Gastroesophageal sphincter (tissue), 4 donors: Measurements from ENCODE around the gene DENND6B. TPM values are rescaled to one million over a fixed set of nuclear protein-coding genes. Genes with fewer than 3 reads are reported as not detected.

Experiments
- ATAC-seq: fragments of 150-250 bp; one replicate; pipeline ENCODE4 v1.9.1; 2016; ENCODE audit warnings: mild to moderate bottlenecking, moderate library complexity
- H3K27ac ChIP-seq, 4 donors: fragments of 200-600 bp; sonication (generic) in 3 of 4; 1 replicate in 3 of 4; 2 replicates in 1 of 4; pipeline ENCODE4 v1.5.1; 2016 to 2019
- H3K27me3 ChIP-seq: fragments of 200-600 bp; sonication (generic); one replicate; pipeline ENCODE4 v1.5.1; 2019
- H3K36me3 ChIP-seq, 2 donors: fragments of 200-600 bp; sonication (generic); one replicate each; pipeline ENCODE4 v1.5.1; 2019; ENCODE audit warnings: control low read depth in 1 of 2
- H3K4me1 ChIP-seq, 3 donors: fragments of 200-600 bp; sonication (generic); 1 replicate in 2 of 3; 2 replicates in 1 of 3; pipeline ENCODE4 v1.5.1; 2016 to 2019; ENCODE audit warnings: control low read depth in 2 of 3
- H3K4me3 ChIP-seq, 2 donors: fragments of 200-600 bp; sonication (generic); one replicate each; pipeline ENCODE4 v1.5.1; 2019; ENCODE audit warnings: mild to moderate bottlenecking in 1 of 2, moderate library complexity in 1 of 2
- H3K9me3 ChIP-seq, 3 donors: fragments of 200-600 bp; sonication (generic); one replicate each; pipeline ENCODE4 v1.5.1; 2017 to 2019; ENCODE audit warnings: control low read depth in 2 of 3
- EP300 ChIP-seq: sonication (generic); formaldehyde crosslinking; IDR thresholded peaks from one replicate; pipeline ENCODE4 v1.6.1; 2017; ENCODE audit warnings: antibody characterized with exemption, mild to moderate bottlenecking
- POLR2A ChIP-seq, 2 donors: fragments of 450-650 bp; IDR thresholded peaks; one replicate each; pipeline ENCODE4 v1.6.1; 2017; ENCODE audit warnings: antibody characterized with exemption in 2 of 2, mild to moderate bottlenecking in 2 of 2, moderate library complexity in 1 of 2
- POLR2AphosphoS5 ChIP-seq: sonication (generic); formaldehyde crosslinking; IDR thresholded peaks from one replicate; pipeline ENCODE4 v1.6.1; 2017; ENCODE audit warnings: antibody characterized with exemption
- WGBS, 2 donors: methylation state at CpG; one replicate each; pipeline ENCODE4 v1.1.5; 2018; ENCODE audit warnings: low coverage in 1 of 2; 5-methylcytosine and 5-hydroxymethylcytosine counted together
- total RNA-seq, 4 donors: library from RNA; depleted of rRNA; stranded (reverse); fragments of >200 nt; gene quantifications; one replicate each; pipeline ENCODE4 v1.1.0, GENCODE V29; 2016
- TF ChIP-seq, protein P1 (sequence below), 4 experiments: fragments of 200-600 bp in 2 of 4; fragments of 450-650 bp in 2 of 4; sonication (generic) in 1 of 4; IDR thresholded peaks; one replicate each; pipeline ENCODE4 v1.5.1; 2017 to 2019; ENCODE audit warnings: antibody characterized with exemption in 4 of 4, mild to moderate bottlenecking in 2 of 4, moderate library complexity in 2 of 4

Gene DENND6B
- total RNA-seq, 4 donors from 2014 or later = 2.0 to 4.8 (median 2.8) TPM

DNA sequence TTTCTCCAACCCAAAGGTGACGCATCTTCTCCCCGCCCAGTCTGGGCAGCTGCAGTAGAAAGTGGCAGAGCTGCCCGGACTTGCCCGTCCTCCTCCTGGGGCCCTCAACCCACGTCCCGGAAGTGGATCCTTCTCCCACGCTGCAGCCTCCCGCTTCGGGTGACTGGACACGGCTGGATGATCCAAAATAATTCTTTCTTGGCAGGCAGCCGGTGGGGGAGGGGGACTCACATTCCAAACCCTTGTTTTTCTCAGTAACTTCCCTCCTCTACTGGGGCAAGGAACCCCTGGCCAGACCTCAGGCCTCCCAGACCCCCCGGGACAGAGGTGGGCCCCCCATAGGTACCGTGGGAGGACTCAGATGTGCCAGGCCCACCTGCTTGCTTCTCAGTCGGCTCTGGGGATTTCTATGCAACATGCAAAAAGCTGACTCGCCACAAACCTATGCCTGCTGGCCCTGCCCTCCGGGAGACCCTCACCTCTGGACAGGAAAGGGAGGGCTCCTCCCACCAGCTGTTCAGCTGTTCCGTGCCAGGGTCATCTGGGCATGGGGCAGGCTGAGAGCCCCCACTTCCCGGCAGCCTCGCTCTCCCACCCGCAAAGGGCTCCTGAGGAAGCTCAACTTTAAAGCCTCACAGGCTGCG is 20.8 kb downstream of the DENND6B start:
- no peaks in the 10 kb centered on the region for H3K9me3 ChIP-seq
- peaks cover 4 to 82% (median 64%) of the 10 kb centered on the region in 3 donors for H3K4me1 ChIP-seq
- TF ChIP-seq, protein P1, sequence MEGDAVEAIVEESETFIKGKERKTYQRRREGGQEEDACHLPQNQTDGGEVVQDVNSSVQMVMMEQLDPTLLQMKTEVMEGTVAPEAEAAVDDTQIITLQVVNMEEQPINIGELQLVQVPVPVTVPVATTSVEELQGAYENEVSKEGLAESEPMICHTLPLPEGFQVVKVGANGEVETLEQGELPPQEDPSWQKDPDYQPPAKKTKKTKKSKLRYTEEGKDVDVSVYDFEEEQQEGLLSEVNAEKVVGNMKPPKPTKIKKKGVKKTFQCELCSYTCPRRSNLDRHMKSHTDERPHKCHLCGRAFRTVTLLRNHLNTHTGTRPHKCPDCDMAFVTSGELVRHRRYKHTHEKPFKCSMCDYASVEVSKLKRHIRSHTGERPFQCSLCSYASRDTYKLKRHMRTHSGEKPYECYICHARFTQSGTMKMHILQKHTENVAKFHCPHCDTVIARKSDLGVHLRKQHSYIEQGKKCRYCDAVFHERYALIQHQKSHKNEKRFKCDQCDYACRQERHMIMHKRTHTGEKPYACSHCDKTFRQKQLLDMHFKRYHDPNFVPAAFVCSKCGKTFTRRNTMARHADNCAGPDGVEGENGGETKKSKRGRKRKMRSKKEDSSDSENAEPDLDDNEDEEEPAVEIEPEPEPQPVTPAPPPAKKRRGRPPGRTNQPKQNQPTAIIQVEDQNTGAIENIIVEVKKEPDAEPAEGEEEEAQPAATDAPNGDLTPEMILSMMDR (IDR thresholded peaks at IDR 0.05) = no peak
- peak; percentile 90 for TF ChIP-seq POLR2AphosphoS5
- TF ChIP-seq POLR2A (IDR thresholded peaks at IDR 0.05) = peak in 1 of 2 donors; percentile 13
- no peak for TF ChIP-seq EP300
- peak overlapping the region; percentile 86 to 94 for H3K4me3 ChIP-seq
- H3K36me3 ChIP-seq = no peaks in the 10 kb centered on the region
- H3K27me3 ChIP-seq = no peaks in the 10 kb centered on the region
- peak; percentile 46 for ATAC-seq
- H3K27ac ChIP-seq = peak overlapping the region; percentile 57 to 94 (median 92)
- WGBS, 2 donors = 0% methylated on average over 1 of the region's 21 CpGs; no CpG with 5 or more reads in 1 of the 2 donors

DNA sequence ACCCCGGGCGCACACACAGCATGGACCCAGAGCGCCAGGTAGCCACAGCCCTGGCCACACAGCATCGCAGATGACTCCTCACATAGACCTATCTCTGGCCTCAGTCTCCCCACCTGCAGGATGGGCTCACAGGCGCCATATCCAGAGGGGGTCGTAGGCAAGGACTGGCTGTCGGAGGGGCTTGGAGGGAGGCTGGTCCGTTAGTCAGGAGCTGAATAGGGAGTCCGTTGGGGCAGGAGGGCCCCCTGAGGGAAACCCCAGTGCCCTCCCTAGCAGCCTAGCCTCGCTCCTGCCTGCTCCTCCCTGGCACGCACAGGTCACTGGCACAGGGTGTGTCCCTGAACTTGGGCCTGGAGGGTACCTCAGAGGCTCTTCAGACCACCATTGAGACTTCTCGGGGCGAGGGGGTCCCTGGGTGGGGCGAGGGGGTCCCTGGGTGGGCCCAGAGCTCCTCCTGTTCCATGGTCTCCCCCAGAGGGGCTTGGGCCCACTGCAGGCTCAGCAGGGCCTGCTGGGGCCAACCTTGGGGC is 21.4 kb downstream of the DENND6B start:
- no peak for TF ChIP-seq POLR2A (IDR thresholded peaks at IDR 0.05)
- TF ChIP-seq POLR2AphosphoS5 = no peak
- no peak for TF ChIP-seq EP300
- TF ChIP-seq, protein P1 (IDR thresholded peaks at IDR 0.05) = no peak
- H3K27me3 ChIP-seq = no peaks in the 10 kb centered on the region
- no peaks in the 10 kb centered on the region for H3K9me3 ChIP-seq
- H3K4me3 ChIP-seq = peak overlapping the region; percentile 86 to 94
- no peaks in the 10 kb centered on the region for H3K36me3 ChIP-seq
- no CpG with 5 or more reads among the region's 14 CpGs for WGBS, 2 donors
- H3K4me1 ChIP-seq = peaks cover 4 to 87% (median 70%) of the 10 kb centered on the region in 3 donors
- H3K27ac ChIP-seq = peak overlapping the region; percentile 57 to 94 (median 92)
- no peak for ATAC-seq

DNA sequence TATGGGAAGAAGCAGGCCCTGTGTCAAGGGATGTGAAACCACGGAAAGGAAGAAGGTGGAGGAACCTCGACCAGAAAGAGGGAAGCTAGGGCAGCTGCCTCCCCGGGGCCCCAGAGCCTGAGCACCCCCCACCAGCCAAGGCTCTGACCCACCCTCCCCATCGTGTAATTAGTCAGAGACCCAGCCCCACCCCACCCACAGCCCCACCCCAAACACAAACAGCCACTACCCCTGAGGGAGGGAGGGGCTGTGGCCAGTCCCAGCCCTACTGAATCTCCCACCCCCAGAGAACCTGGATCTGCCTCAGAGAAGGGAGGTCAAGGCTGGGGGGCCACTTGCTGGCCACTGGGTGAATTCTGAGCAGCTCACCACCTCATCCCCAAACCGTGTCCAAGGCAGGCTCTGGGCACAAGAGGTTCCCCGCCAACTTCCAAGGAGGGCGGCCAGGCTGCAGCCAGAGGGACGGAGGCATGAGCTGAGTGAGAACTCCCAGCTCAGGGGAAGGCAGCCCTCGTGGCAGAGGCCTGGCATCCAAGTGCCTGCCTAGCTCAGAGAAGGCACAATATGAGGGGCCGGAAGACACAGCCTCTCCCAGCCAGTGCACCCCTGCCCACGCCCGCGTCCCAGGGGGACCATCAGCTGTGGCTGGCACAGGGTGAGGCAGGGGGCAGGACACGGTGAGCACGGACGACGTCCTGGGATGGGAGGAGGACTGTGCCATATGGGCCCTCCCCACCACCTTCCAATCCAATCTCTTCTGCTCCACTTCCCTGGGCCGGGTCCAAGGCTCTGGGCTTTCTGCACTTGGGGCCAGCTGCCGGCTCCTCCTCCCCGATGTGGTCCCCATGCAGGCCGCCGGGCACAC is 22.1 kb downstream of the DENND6B start:
- H3K27me3 ChIP-seq = no peaks in the 10 kb centered on the region
- 16 to 40% methylated on average over 3 to 6 of the region's 22 CpGs for WGBS, 2 donors
- no peak for ATAC-seq
- H3K36me3 ChIP-seq = no peaks in the 10 kb centered on the region
- TF ChIP-seq POLR2A (IDR thresholded peaks at IDR 0.05) (no peak), POLR2AphosphoS5 (no peak), EP300 (no peak)
- TF ChIP-seq, protein P1 (IDR thresholded peaks at IDR 0.05) = no peak
- peak overlapping the region in 1 of 2 donors; percentile 94 for H3K4me3 ChIP-seq
- H3K9me3 ChIP-seq = no peaks in the 10 kb centered on the region
- H3K4me1 ChIP-seq = peaks cover 4 to 92% (median 77%) of the 10 kb centered on the region in 3 donors
- H3K27ac ChIP-seq = peak overlapping the region; percentile 57 to 94 (median 92)

DNA sequence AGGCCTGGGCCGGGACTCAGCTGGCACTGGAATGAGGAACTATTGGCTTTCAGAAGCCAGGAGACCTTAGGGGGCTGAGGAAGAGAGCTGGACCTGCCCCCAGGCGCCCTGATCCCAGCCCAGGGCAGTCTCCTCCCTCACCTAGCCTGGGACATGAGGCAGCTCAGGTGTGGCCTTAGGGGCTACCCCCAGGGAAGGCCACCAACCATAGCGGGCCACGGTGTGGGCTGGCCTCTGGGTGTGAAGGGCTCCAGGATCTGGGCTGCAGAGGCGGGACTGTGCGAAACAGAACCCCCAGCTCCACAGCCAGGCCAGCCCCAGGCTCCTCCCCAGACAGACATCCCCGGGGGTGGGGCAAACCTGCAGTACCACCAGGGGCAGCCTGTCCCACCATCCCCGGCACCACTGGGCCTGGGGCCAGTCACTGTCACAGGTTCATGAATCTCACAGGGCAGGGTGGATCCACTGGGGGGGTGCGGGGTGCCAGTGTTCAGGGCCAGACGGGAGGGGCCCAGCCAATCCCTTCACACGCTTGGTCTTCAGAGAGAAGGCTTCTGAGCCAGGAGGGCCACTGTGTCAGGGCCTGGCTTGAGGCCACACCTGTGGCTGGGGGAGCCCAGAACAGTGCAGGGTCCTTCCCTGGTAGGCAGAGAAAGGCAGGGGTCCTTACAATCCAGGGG is 22.8 kb downstream of the DENND6B start:
- TF ChIP-seq, protein P1 (IDR thresholded peaks at IDR 0.05) = peak in 1 of 4 experiments; percentile 8
- TF ChIP-seq POLR2AphosphoS5 = no peak
- TF ChIP-seq EP300 = no peak
- no peak for TF ChIP-seq POLR2A (IDR thresholded peaks at IDR 0.05)
- H3K4me3 ChIP-seq = peak overlapping the region in 1 of 2 donors; percentile 94
- peak overlapping the region; percentile 57 to 94 (median 92) for H3K27ac ChIP-seq
- no peaks in the 10 kb centered on the region for H3K27me3 ChIP-seq
- no CpG with 5 or more reads among the region's 11 CpGs for WGBS, 2 donors
- ATAC-seq = peak; percentile 2
- no peaks in the 10 kb centered on the region for H3K36me3 ChIP-seq
- no peaks in the 10 kb centered on the region for H3K9me3 ChIP-seq
- H3K4me1 ChIP-seq = peaks cover 4 to 92% (median 81%) of the 10 kb centered on the region in 3 donors
